ENCODE results near the gene PUSL1. TPM values are rescaled to one million over a fixed set of nuclear protein-coding genes. Genes with fewer than 3 reads are reported as not detected.

PUSL1 gene
- total RNA-seq, 1 donor from 2014 or later: 10.6 TPM

DNA sequence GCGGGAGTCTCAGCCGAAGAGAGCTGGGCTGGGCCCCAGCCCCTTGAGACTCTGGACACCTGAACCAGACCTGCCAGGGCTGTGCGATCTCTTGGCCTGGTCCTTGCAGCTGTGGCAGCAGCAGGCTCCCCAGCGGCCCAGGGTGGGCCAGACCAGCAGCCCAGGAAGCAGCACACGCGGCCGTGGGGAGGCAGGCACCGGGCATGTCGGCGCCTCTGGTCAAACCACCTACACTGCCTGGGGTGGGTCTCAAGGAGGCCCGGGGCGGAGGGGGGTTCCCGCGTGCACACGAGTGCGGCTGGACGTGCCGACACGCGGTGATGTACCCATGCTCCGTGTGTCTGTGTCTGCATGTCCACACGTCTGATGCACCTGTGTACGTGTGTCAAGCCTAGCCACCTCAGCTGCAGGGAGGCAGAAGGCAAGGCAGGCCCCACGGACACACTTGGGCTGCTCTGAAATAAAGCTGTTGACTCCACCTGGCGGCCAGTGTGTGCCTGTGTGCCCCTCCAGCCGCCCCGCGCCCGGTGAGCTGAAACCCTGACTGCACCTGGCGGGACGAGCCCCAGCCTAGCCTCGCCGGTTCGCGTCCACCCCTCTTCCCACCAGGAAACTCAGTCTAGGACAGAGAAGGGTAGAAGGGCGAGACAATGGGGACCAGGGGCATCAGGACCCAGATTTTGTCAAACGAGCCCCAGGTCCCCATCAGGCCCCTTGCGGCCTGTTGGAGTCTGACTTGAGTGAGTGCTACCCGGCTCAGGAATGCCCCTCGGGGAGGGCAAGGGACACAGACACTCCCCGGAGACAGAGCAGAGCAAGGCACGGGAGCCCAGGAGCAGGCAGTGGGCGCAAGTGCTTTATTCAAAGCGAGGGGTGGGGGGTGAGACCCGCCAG is 16.6 kb upstream of the PUSL1 start:
- intact Hi-C loops (cut with DNase I): loop anchor here (5.0 kb wide), 1 partner anchor 169 kb away; no protein-coding TSS in a partner anchor
- peak; percentile 76 for DNase-seq
- peak; percentile 79 for ATAC-seq (ENCODE audit: poor library complexity)

DNA sequence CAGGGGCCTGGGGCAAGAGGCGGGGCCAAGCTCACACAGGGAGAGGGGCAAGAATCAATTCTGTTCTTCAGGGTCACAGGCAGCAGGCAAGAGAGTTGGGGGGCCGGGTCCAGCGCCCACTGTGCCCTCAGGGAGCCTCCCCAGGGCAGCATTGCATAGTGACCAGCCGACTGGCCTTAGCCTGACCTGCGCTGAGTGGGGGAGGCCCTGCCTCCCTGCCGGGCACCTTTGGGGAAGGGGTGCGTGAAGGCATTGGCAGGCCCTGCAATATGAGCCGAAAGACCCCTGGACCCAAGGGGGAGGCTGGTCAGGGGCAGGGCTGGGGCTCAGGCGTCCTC is 16.0 kb upstream of the PUSL1 start:
- intact Hi-C loops (cut with DNase I): loop anchor here (5.0 kb wide), 1 partner anchor 170 kb away; no protein-coding TSS in a partner anchor
- ATAC-seq (ENCODE audit: poor library complexity): peak; percentile 5
- no peak for DNase-seq

GRCh38 chr1:1292851-1293250 is 15.5 kb upstream of the PUSL1 start:
- intact Hi-C loops (cut with DNase I): loop anchor here (5.0 kb wide), 1 partner anchor 171 kb away; no protein-coding TSS in a partner anchor
- ATAC-seq (ENCODE audit: poor library complexity) (no peak), DNase-seq (no peak)

DNA sequence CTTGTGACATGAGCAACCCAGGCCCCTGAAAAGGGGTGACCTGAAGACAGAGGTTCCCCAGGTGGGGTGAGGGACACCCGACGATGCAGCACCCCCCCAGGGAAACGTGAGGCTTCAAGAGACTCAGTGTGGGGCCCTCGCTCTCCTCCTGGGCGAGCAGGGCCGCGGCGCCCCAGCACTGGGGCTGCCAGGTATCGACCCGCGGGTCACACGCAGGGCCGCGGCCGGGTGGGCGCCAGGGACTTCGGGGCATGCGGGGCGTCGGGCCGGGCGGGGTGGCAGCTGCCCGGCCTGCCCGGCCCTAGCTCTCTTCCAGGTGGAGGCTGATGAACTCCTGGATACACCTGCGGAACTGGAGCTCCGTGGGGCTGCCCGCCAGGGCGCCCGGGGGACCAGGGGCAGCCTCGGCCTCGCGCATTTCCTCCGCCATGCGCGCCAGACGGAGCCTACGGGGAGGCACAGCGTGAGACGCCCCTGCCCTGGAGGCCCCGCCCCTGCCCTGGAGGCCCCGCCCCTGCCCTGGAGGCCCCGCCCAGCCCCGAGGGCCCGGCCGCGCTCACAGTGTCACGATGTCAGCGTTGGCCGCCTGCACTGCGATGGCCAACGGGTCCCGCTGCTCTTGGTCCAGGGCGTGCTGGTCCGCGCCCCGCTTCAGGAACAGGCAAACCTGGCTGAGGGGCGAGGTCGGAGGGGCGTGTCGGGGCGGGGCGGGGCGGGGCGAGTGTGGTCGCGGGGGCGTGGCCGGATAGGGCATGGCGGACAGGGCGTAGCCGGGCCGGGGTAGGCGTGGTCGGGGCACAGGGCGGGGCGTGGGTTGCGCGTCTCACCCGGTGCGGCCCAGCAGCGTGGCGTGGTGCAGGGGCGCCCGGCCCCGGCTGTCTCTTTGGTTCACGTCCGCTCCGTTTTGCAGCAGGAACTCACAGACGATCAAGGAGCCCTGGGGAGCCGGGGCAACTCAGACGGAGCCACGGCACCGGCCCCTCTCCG is 14.8 kb upstream of the PUSL1 start:
- intact Hi-C loops (cut with DNase I): loop anchor here (5.0 kb wide), 1 partner anchor 171 kb away; no protein-coding TSS in a partner anchor
- no peak for ATAC-seq (ENCODE audit: poor library complexity)
- no peak for DNase-seq

DNA sequence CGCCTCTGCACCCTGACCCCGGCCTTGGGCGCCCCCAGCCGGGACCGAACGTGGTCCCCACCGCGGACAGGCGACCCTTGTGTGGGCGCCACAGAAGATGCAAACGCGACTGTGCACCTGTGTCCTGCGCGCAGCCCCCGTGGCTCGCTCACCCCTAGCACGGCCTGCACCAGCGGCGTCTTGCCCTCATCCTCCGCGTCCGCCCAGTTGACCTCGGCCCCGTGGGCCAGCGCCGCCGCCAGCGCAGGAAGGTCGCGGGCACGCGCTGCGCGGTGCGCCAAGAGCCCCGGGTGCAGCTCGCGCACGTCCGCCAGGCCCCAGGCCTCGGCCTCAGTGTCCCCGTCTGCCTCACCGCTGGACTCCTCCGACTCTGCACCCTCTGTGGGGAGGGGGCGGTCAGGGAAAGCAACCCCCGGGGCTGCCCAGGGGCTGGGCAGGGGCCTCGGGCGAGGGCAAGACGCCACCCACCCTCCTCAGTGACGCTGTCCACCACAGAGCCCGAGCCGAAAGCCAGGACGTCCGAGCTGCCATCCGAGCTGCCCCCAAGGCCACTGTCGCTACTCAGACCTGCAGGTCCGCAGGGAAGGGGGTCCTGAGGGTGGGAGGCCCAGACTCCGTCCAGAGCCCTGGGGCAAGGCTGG is 14.0 kb upstream of the PUSL1 start:
- DNase-seq (no peak), ATAC-seq (ENCODE audit: poor library complexity) (no peak)
- intact Hi-C loops (cut with DNase I): loop anchor here (5.0 kb wide), 1 partner anchor 172 kb away; no protein-coding TSS in a partner anchor

- ATAC-seq (ENCODE audit: poor library complexity) (no peak), DNase-seq (no peak)
- intact Hi-C loops (cut with DNase I): no loop called here
Measured at GRCh38 chr1:1295154-1295923, 13.1 kb upstream of the PUSL1 start.

- intact Hi-C loops (cut with DNase I): no loop called here
Measured at GRCh38 chr1:1296070-1297061, 12.0 kb upstream of the PUSL1 start.

DNA sequence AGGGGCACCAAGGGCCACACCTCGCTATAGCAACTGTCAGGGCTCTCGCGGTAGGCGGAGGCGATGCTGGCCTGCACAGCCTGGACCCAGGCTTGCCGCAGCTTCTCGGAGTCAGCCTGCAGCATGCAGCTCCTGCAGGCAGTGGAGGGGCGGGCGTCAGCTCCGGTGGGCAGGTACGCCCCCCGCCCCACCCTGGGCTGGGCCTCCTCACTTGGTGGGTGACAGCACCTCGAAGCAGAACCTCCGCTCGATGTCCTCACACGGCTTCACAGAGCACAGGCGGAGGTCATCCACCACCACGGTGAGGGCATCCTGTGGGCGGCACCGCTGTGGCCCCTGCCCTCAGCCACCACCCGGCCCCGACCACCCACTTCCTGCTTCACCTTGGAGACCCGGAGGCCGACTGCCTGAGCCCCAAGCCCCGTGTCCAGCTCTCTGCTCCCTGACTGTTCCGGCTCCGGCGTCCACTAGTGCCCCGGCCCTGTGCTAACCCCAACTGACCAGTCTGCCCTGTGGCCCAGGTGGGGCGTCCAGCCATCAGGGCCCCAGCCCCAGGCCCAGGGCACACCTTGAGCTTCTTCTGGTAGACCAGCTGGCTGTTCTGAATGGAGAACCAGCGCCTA is 10.5 kb upstream of the PUSL1 start:
- intact Hi-C loops (cut with DNase I): no loop called here
- DNase-seq (no peak), ATAC-seq (ENCODE audit: poor library complexity) (no peak)

More at GRCh38 chr1:1296070-1297061, 12.0 kb upstream of the PUSL1 start:
- DNase-seq (no peak), ATAC-seq (ENCODE audit: poor library complexity) (no peak)

- intact Hi-C loops (cut with DNase I): no loop called here
- ATAC-seq (ENCODE audit: poor library complexity): no peak
- DNase-seq: no peak
Measured at GRCh38 chr1:1298861-1299685, 9.3 kb upstream of the PUSL1 start.

GRCh38 chr1:1299686-1300351 is 8.6 kb upstream of the PUSL1 start:
- no peak for ATAC-seq (ENCODE audit: poor library complexity)
- intact Hi-C loops (cut with DNase I): no loop called here

DNA sequence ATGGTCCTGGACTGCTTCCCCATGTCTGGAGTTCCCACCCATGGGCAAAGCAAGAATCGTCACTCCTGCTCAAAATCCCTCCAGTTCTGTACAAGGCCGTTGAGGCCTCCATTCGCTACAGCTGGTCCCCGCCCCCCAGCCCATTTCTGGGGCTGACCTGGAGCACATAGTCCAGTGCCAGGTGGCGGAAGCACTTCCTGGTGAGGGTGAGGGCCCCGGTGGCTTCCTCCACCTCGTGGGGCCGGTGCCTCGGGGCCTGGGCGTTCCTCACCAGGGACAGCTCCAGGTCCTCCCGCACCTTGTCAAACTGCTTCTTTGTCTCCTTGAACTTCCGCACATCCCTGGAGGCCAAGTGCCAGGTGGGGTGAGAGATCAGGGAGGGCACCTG is 8.1 kb upstream of the PUSL1 start:
- ATAC-seq (ENCODE audit: poor library complexity) (no peak), DNase-seq (no peak)
- intact Hi-C loops (cut with DNase I): no loop called here

More at GRCh38 chr1:1299686-1300351, 8.6 kb upstream of the PUSL1 start:
- no peak for DNase-seq

GRCh38 chr1:1302006-1302430 is 6.4 kb upstream of the PUSL1 start:
- ATAC-seq (ENCODE audit: poor library complexity) (no peak), DNase-seq (no peak)
- intact Hi-C loops (cut with DNase I): no loop called here

GRCh38 chr1:1302951-1303509 is 5.4 kb upstream of the PUSL1 start:
- intact Hi-C loops (cut with DNase I): no loop called here
- DNase-seq: no peak
- no peak for ATAC-seq (ENCODE audit: poor library complexity)

GRCh38 chr1:1303736-1304135 is 4.7 kb upstream of the PUSL1 start:
- no peak for DNase-seq
- intact Hi-C loops (cut with DNase I): no loop called here
- no peak for ATAC-seq (ENCODE audit: poor library complexity)
